ENCODE data around the gene INHBC. TPM values are rescaled to one million over a fixed set of nuclear protein-coding genes. Genes with fewer than 3 reads are reported as not detected.

The INHBC gene
- total RNA-seq, 1 experiment from 2014 or later, result 0.20 TPM

DNA sequence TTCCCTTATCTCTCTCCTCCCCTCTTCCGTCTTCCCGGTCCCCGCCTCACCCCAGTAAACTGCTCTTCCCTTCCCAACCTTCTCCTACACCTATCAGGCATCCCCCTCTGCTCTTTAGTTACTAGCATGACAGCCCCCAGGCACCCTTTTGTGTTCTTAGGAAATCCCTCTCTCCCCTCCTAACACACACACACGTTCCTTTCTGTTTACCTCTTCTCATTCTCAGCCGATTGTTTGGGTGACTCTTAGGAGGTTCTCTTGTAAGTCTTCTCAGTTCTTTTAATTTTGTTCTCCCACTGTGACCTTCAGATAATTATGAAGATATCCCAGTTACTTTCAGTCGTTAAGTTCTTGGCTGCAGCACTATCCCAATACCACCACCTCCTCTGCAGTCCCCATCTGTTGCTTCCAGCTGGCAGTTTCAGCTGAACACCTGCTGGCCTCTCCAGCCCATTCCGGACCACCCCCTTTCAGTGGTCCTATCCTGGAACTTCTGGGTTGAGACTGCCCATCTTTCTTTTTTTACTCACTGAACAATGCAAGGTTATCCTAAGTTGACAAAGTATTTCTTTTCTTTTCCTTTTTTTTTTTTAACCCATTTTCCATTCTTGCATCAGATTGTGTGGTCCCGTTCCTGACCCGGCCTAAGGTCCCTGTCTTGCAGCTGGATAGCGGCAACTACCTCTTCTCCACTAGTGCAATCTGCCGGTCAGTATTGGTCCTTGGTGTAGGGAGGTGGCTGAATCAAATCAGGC is 54.0 kb downstream of the INHBC start (continued):
- TF ChIP-seq, protein P1, sequence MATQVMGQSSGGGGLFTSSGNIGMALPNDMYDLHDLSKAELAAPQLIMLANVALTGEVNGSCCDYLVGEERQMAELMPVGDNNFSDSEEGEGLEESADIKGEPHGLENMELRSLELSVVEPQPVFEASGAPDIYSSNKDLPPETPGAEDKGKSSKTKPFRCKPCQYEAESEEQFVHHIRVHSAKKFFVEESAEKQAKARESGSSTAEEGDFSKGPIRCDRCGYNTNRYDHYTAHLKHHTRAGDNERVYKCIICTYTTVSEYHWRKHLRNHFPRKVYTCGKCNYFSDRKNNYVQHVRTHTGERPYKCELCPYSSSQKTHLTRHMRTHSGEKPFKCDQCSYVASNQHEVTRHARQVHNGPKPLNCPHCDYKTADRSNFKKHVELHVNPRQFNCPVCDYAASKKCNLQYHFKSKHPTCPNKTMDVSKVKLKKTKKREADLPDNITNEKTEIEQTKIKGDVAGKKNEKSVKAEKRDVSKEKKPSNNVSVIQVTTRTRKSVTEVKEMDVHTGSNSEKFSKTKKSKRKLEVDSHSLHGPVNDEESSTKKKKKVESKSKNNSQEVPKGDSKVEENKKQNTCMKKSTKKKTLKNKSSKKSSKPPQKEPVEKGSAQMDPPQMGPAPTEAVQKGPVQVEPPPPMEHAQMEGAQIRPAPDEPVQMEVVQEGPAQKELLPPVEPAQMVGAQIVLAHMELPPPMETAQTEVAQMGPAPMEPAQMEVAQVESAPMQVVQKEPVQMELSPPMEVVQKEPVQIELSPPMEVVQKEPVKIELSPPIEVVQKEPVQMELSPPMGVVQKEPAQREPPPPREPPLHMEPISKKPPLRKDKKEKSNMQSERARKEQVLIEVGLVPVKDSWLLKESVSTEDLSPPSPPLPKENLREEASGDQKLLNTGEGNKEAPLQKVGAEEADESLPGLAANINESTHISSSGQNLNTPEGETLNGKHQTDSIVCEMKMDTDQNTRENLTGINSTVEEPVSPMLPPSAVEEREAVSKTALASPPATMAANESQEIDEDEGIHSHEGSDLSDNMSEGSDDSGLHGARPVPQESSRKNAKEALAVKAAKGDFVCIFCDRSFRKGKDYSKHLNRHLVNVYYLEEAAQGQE (IDR thresholded peaks at IDR 0.05; ENCODE audit: low read depth), result no peak
- TF ChIP-seq ZFX (IDR thresholded peaks at IDR 0.05) (no peak), FOSL1 (IDR thresholded peaks at IDR 0.05; ENCODE audit: low read depth) (no peak), SIN3A (IDR thresholded peaks at IDR 0.05; ENCODE audit: low read depth) (no peak; the same call in 1 of the 2 replicates), EZH2 (IDR thresholded peaks at IDR 0.05) (no peak), CBX3 (IDR thresholded peaks at IDR 0.05; ENCODE audit: low read depth) (no peak), TCF7L2 (IDR thresholded peaks at IDR 0.05; ENCODE audit: borderline replicate concordance, extremely low read depth, insufficient read depth, insufficient read length) (no peak), POLR2AphosphoS5 (IDR thresholded peaks at IDR 0.05; ENCODE audit: low read depth, low read length) (no peak)

DNA sequence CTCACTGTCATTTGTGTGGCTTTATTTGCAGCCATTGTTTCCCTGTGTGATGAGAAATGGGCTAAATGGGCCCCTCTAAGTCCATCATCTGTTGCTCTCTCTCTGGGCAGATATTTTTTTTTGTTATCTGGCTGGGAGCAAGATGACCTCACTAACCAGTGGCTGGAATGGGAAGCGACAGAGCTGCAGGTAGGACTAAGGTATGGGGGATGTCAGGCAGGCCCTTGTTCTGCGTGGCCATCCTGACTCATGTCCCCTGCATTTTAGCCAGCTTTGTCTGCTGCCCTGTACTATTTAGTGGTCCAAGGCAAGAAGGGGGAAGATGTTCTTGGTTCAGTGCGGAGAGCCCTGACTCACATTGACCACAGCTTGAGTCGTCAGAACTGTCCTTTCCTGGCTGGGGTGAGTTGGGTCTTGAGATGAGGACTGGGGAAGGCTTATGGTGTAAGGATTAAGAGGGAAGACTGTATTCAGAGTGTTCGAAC is 54.6 kb downstream of the INHBC start:
- peak overlapping the region; percentile 86 for H3K4me2 ChIP-seq (ENCODE audit: low read length)
- no peaks in the 10 kb centered on the region for H3K9me2 ChIP-seq (ENCODE audit: insufficient read depth)
- ATAC-seq, result no peak
- H3K4me3 ChIP-seq (replicated peaks in 1 of 2; ENCODE audit: low read depth in 1 of 2, low read length in 2 of 2), result peak overlapping the region; percentile 97 to 100
- CTCF ChIA-PET, result no interaction called here
- H2AFZ ChIP-seq (ENCODE audit: low read depth, low read length, poor library complexity, severe bottlenecking), result no peak overlapping the region
- H3K4me1 ChIP-seq (ENCODE audit: control insufficient read depth in 1 of 2, insufficient read depth in 2 of 2, low read length in 2 of 2), result peaks cover 4 to 14% of the 10 kb centered on the region in 2 experiments; a peak in 3 of 4 replicates
- POLR2A ChIA-PET, result interaction anchor here (1.3 kb wide), 1 partner anchor 31 kb away, joined by 3 read pairs; the partner anchor contains the start of gene DDIT3
- RAD21 ChIA-PET (ENCODE audit: low non-redundant PET in 1 of 2, low total read pairs in 2 of 2, uncharacterized antibody in 2 of 2, unreplicated experiment in 2 of 2), result no interaction called here
- no peaks in the 10 kb centered on the region for H3K9me3 ChIP-seq (ENCODE audit: control insufficient read depth in 1 of 2, insufficient read depth in 1 of 2, low read depth in 1 of 2, low read length in 2 of 2)
- H3K27ac ChIP-seq (ENCODE audit: low read depth, low read length), result no peak overlapping the region
- H3K9ac ChIP-seq (ENCODE audit: low read length), result peak overlapping the region; percentile 76
- no peaks in the 10 kb centered on the region for H3K27me3 ChIP-seq (ENCODE audit: insufficient read depth, low read length)
- intact Hi-C loops (cut with micrococcal nuclease), result no loop called here
- no peak for DNase-seq (ENCODE audit: low read depth, low spot score)
- BruUV-seq (replicated peaks), result TSS peak; percentile 46
- no peaks in the 10 kb centered on the region for H4K20me1 ChIP-seq (ENCODE audit: insufficient read depth)
- H3K36me3 ChIP-seq (ENCODE audit: control insufficient read depth in 1 of 2, insufficient read depth in 2 of 2, low read length in 2 of 2), result peaks cover 21 to 35% of the 10 kb centered on the region in 2 experiments
- peaks cover 41% of the 10 kb centered on the region for H3K79me2 ChIP-seq (ENCODE audit: insufficient read depth, low read length)
- TF ChIP-seq EGR1 (IDR thresholded peaks at IDR 0.05; ENCODE audit: low read depth), result no peak
- TF ChIP-seq SIN3A (IDR thresholded peaks at IDR 0.05; ENCODE audit: low read depth), result no peak
- no peak for TF ChIP-seq EZH2 (IDR thresholded peaks at IDR 0.05)
- TF ChIP-seq CBX3 (IDR thresholded peaks at IDR 0.05; ENCODE audit: low read depth), result no peak
- TF ChIP-seq, protein P2, sequence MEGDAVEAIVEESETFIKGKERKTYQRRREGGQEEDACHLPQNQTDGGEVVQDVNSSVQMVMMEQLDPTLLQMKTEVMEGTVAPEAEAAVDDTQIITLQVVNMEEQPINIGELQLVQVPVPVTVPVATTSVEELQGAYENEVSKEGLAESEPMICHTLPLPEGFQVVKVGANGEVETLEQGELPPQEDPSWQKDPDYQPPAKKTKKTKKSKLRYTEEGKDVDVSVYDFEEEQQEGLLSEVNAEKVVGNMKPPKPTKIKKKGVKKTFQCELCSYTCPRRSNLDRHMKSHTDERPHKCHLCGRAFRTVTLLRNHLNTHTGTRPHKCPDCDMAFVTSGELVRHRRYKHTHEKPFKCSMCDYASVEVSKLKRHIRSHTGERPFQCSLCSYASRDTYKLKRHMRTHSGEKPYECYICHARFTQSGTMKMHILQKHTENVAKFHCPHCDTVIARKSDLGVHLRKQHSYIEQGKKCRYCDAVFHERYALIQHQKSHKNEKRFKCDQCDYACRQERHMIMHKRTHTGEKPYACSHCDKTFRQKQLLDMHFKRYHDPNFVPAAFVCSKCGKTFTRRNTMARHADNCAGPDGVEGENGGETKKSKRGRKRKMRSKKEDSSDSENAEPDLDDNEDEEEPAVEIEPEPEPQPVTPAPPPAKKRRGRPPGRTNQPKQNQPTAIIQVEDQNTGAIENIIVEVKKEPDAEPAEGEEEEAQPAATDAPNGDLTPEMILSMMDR (IDR thresholded peaks at IDR 0.05 in 2 of 3, conservative IDR thresholded peaks at IDR 0.05 in 1 of 3; ENCODE audit: borderline replicate concordance in 1 of 3, insufficient read depth in 1 of 3, low read depth in 2 of 3, low read length in 2 of 3), result no peak
- TF ChIP-seq FOSL1 (IDR thresholded peaks at IDR 0.05; ENCODE audit: low read depth), result no peak
- no peak for TF ChIP-seq SRF (IDR thresholded peaks at IDR 0.05; ENCODE audit: low read depth)
- no peak for TF ChIP-seq POLR2AphosphoS5 (IDR thresholded peaks at IDR 0.05; ENCODE audit: low read depth, low read length)
- no peak for TF ChIP-seq SP1 (IDR thresholded peaks at IDR 0.05; ENCODE audit: low read depth)
- TF ChIP-seq, protein P3, sequence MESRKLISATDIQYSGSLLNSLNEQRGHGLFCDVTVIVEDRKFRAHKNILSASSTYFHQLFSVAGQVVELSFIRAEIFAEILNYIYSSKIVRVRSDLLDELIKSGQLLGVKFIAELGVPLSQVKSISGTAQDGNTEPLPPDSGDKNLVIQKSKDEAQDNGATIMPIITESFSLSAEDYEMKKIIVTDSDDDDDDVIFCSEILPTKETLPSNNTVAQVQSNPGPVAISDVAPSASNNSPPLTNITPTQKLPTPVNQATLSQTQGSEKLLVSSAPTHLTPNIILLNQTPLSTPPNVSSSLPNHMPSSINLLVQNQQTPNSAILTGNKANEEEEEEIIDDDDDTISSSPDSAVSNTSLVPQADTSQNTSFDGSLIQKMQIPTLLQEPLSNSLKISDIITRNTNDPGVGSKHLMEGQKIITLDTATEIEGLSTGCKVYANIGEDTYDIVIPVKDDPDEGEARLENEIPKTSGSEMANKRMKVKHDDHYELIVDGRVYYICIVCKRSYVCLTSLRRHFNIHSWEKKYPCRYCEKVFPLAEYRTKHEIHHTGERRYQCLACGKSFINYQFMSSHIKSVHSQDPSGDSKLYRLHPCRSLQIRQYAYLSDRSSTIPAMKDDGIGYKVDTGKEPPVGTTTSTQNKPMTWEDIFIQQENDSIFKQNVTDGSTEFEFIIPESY (IDR thresholded peaks at IDR 0.05; ENCODE audit: extremely low read depth, insufficient replicate concordance, low read length), result no peak
- no peak for TF ChIP-seq ZNF274 (IDR thresholded peaks at IDR 0.05; ENCODE audit: low read depth, low read length)
- TF ChIP-seq POLR2A (IDR thresholded peaks at IDR 0.05; ENCODE audit: borderline replicate concordance, extremely low read depth, insufficient read depth, insufficient read length), result no peak
